T-helper 1 cell treated with Interleukin-12 subunit alpha and Interleukin-12 subunit beta and Interleukin-4 antibody, amounts not matched to agents 30 μg/mL and 1 μg/mL, for 36 hours (primary cell): Measurements from ENCODE around the gene CPB2.

Source experiments
- H3K27ac Mint-ChIP-seq: one replicate; pipeline ENCODE4 v1.8.0; 2021; ENCODE audit warnings: mild to moderate bottlenecking, mixed read lengths
- H3K27me3 Mint-ChIP-seq: one replicate; pipeline ENCODE4 v1.8.0; 2021; ENCODE audit warnings: low read depth, mixed read lengths
- H3K36me3 Mint-ChIP-seq: one replicate; pipeline ENCODE4 v1.8.0; 2021; ENCODE audit warnings: low read depth, mixed read lengths
- H3K4me1 Mint-ChIP-seq: one replicate; pipeline ENCODE4 v1.8.0; 2021; ENCODE audit warnings: low read depth, mixed read lengths
- H3K4me3 Mint-ChIP-seq: one replicate; pipeline ENCODE4 v1.8.0; 2021; ENCODE audit warnings: mild to moderate bottlenecking, moderate library complexity, mixed read lengths
- H3K9me3 Mint-ChIP-seq: one replicate; pipeline ENCODE4 v1.8.0; 2021; ENCODE audit warnings: mixed read lengths

CPB2 gene

DNA sequence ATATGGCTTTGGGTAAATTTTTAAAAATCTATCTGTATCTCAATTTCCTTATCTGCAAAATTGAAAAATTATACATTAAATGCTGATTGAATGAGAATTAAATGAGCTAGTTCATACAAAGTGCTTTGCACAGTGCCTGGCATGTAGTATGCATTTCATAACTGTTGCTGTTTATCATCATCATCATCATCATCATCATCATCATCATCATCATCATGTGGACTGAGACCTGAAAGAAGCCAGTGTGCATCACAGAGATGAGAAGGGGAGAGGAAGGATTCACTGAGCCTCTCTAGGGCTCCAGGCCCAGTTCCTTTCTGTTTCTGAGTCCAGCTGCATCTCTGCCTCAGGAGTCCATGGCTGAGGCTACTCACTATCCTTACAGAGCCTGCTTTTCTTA is 45.4 kb downstream of the CPB2 start:
- Mint-ChIP-seq H3K36me3 (no peaks in the 10 kb centered on the region), H3K4me3 (no peak overlapping the region), H3K27me3 (peaks cover 19% of the 10 kb centered on the region), H3K4me1 (no peaks in the 10 kb centered on the region), H3K27ac (no peak overlapping the region), H3K9me3 (peaks cover 4% of the 10 kb centered on the region)

DNA sequence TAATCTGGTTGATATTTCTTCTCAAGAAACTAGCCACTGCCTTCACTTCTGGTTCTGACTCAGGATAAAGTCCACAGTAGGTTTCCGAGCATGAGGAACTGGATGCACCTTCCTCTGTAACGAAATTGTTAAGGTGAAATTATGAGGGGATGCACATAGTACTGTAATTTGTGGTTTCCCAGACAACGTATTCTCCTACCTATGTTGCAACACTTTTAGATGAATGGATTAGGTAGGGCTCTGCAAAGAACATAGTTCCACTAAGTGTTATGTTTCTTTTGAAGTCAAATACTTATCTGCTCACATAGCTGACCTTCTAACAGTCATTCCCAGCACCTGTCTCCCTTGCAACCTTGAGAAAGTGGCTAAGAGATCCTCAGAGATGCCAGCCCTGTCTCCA is 46.6 kb downstream of the CPB2 start:
- H3K27ac Mint-ChIP-seq, result no peak overlapping the region
- peaks cover 29% of the 10 kb centered on the region for H3K27me3 Mint-ChIP-seq
- H3K4me1 Mint-ChIP-seq, result peaks cover 6% of the 10 kb centered on the region
- H3K9me3 Mint-ChIP-seq, result peaks cover under 1% of the 10 kb centered on the region
- H3K36me3 Mint-ChIP-seq, result no peaks in the 10 kb centered on the region
- H3K4me3 Mint-ChIP-seq, result no peak overlapping the region

GRCh38 chr13:46057256-46058015 is 47.4 kb downstream of the CPB2 start:
- Mint-ChIP-seq H3K36me3 (peaks cover 2% of the 10 kb centered on the region), H3K27me3 (peaks cover 35% of the 10 kb centered on the region), H3K27ac (no peak overlapping the region), H3K9me3 (no peaks in the 10 kb centered on the region), H3K4me3 (no peak overlapping the region), H3K4me1 (peaks cover 12% of the 10 kb centered on the region)

DNA sequence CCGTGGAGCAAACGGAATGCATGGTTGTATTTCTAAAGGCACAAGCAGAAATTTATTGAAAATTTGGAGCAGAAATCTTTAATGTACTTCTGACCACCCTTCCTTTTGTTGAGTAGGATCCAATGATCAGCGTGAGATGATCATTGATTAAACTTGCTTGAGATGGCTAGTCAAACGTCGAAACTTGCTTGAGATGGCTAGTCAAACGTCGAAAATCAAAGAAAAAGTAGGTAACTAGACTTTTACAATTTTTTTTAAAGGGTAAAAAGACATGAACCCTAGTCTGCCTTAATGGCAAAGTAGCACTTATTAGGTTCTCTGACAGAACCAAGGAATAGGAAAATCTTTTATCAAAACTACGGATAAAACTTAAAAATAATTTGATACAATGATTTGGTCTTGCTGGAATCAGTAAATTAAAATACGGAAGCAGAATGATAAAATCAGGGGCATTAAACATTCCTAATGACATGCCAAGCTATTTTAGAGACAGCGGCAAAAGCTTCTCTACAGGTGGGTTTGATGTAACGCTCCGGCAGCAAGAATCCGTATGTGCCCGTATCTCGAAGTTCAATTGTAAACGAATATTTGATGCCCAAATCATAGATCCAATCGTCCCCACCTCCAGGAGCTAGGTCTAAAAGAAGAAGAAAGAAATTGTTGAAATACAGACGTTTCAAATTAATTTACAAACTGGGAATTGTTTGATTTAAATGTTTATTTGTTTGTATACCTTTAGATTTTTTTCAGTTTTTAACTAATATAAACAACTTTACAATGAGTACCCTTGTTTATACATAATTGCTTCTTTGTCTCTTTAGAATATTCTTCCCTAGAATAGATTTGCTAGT is 51.4 kb downstream of the CPB2 start:
- H3K4me3 Mint-ChIP-seq, result peak overlapping the region; percentile 94
- H3K4me1 Mint-ChIP-seq, result peaks cover 31% of the 10 kb centered on the region
- H3K27me3 Mint-ChIP-seq, result peaks cover 35% of the 10 kb centered on the region
- H3K36me3 Mint-ChIP-seq, result peaks cover 2% of the 10 kb centered on the region
- peak overlapping the region; percentile 96 for H3K27ac Mint-ChIP-seq
- H3K9me3 Mint-ChIP-seq, result no peaks in the 10 kb centered on the region

GRCh38 chr13:46052319-46053161 is 52.3 kb downstream of the CPB2 start, which contains the start of gene ZC3H13:
ZC3H13 (minus strand) TSS chr13:46052746; CDS start chr13:46045507, 7,239 bp downstream.
- H3K4me1 Mint-ChIP-seq, result peaks cover 34% of the 10 kb centered on the region
- H3K36me3 Mint-ChIP-seq, result peaks cover 2% of the 10 kb centered on the region
- peak within 1 kb of the TSS; percentile 94 for H3K4me3 Mint-ChIP-seq
- H3K9me3 Mint-ChIP-seq, result no peaks in the 10 kb centered on the region
- peak within 1 kb of the TSS; percentile 96 for H3K27ac Mint-ChIP-seq
- H3K27me3 Mint-ChIP-seq, result peaks cover 35% of the 10 kb centered on the region

- H3K4me1 Mint-ChIP-seq, result peaks cover 35% of the 10 kb centered on the region
- H3K9me3 Mint-ChIP-seq, result no peaks in the 10 kb centered on the region
- H3K4me3 Mint-ChIP-seq, result peak overlapping the region; percentile 94
- H3K27me3 Mint-ChIP-seq, result peaks cover 35% of the 10 kb centered on the region
- peaks cover 2% of the 10 kb centered on the region for H3K36me3 Mint-ChIP-seq
- peak overlapping the region; percentile 96 for H3K27ac Mint-ChIP-seq
Measured at GRCh38 chr13:46051968-46052318, 52.9 kb downstream of the CPB2 start.

- Mint-ChIP-seq H3K4me1 (peaks cover 39% of the 10 kb centered on the region), H3K4me3 (no peak overlapping the region), H3K36me3 (peaks cover 2% of the 10 kb centered on the region), H3K27ac (no peak overlapping the region), H3K27me3 (peaks cover 25% of the 10 kb centered on the region), H3K9me3 (no peaks in the 10 kb centered on the region)
Measured at GRCh38 chr13:46050771-46051170, 54.1 kb downstream of the CPB2 start.

- Mint-ChIP-seq H3K4me3 (no peak overlapping the region), H3K27me3 (no peaks in the 10 kb centered on the region), H3K27ac (no peak overlapping the region)
Measured at GRCh38 chr13:46045424-46045823, 59.4 kb downstream of the CPB2 start.

GRCh38 chr13:46043647-46044046 is 61.2 kb downstream of the CPB2 start:
- Mint-ChIP-seq H3K27ac (no peak overlapping the region), H3K4me1 (peaks cover 11% of the 10 kb centered on the region), H3K27me3 (no peaks in the 10 kb centered on the region), H3K9me3 (no peaks in the 10 kb centered on the region), H3K4me3 (no peak overlapping the region), H3K36me3 (peaks cover 17% of the 10 kb centered on the region)

More at GRCh38 chr13:46045424-46045823, 59.4 kb downstream of the CPB2 start:
- Mint-ChIP-seq H3K4me1 (peaks cover 18% of the 10 kb centered on the region), H3K9me3 (no peaks in the 10 kb centered on the region), H3K36me3 (peaks cover 10% of the 10 kb centered on the region)

- Mint-ChIP-seq H3K4me1 (peaks cover 2% of the 10 kb centered on the region), H3K4me3 (no peak overlapping the region), H3K27me3 (no peaks in the 10 kb centered on the region), H3K9me3 (no peaks in the 10 kb centered on the region), H3K36me3 (peaks cover 20% of the 10 kb centered on the region), H3K27ac (no peak overlapping the region)
Measured at GRCh38 chr13:46041419-46041839, 63.4 kb downstream of the CPB2 start.

GRCh38 chr13:46040763-46041162 is 64.1 kb downstream of the CPB2 start:
- Mint-ChIP-seq H3K36me3 (peaks cover 22% of the 10 kb centered on the region), H3K27ac (no peak overlapping the region), H3K4me3 (no peak overlapping the region), H3K9me3 (no peaks in the 10 kb centered on the region), H3K27me3 (no peaks in the 10 kb centered on the region), H3K4me1 (peaks cover 2% of the 10 kb centered on the region)

GRCh38 chr13:46039411-46040182 is 65.2 kb downstream of the CPB2 start:
- Mint-ChIP-seq H3K27ac (no peak overlapping the region), H3K4me1 (peaks cover 2% of the 10 kb centered on the region), H3K4me3 (no peak overlapping the region), H3K9me3 (no peaks in the 10 kb centered on the region), H3K27me3 (no peaks in the 10 kb centered on the region), H3K36me3 (peaks cover 28% of the 10 kb centered on the region)

DNA sequence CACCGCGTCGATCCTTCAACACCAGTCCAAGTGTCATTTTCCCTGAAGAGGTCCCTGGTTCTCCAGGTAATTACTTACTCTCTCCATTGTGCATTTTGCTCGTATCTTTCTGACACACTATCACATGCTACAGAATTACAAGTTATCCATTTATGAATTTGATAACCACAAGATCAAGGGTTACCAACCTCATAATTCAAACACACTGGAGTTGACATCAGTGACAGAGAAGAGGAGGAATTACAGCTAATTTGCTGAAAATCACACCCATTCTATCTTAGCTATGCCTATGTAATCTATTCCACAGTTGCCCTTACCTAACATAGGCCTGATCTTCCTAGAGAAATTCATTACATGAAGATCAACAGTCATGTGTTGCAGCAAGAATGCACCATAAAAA is 66.5 kb downstream of the CPB2 start:
- peaks cover 37% of the 10 kb centered on the region for H3K36me3 Mint-ChIP-seq
- no peaks in the 10 kb centered on the region for H3K27me3 Mint-ChIP-seq
- no peaks in the 10 kb centered on the region for H3K9me3 Mint-ChIP-seq
- no peak overlapping the region for H3K27ac Mint-ChIP-seq
- H3K4me1 Mint-ChIP-seq, result peaks cover 2% of the 10 kb centered on the region
- no peak overlapping the region for H3K4me3 Mint-ChIP-seq

GRCh38 chr13:46035066-46035465 is 69.8 kb downstream of the CPB2 start:
- Mint-ChIP-seq H3K27ac (no peak overlapping the region), H3K4me1 (no peaks in the 10 kb centered on the region), H3K9me3 (peaks cover 8% of the 10 kb centered on the region)

More at GRCh38 chr13:46035066-46035465, 69.8 kb downstream of the CPB2 start:
- Mint-ChIP-seq H3K4me3 (no peak overlapping the region), H3K36me3 (peaks cover 41% of the 10 kb centered on the region), H3K27me3 (no peaks in the 10 kb centered on the region)
